Measurements from ENCODE around the gene PPP1R3F. TPM values are rescaled to one million over a fixed set of nuclear protein-coding genes. Genes with fewer than 3 reads are reported as not detected.

The PPP1R3F gene
- total RNA-seq, 1 experiment from 2014 or later = 1.6 TPM

- DNase-seq (ENCODE audit: low read depth, low spot score) = no peak
- no peaks in the 10 kb centered on the region for H3K79me2 ChIP-seq (ENCODE audit: insufficient read depth, low read length)
- RAD21 ChIA-PET (ENCODE audit: low non-redundant PET in 1 of 2, low total read pairs in 2 of 2, uncharacterized antibody in 2 of 2, unreplicated experiment in 2 of 2) = no interaction called here
- H3K4me2 ChIP-seq (ENCODE audit: low read length) = no peak overlapping the region
- H4K20me1 ChIP-seq (ENCODE audit: insufficient read depth) = no peaks in the 10 kb centered on the region
- CTCF ChIA-PET = no interaction called here
- no peak overlapping the region for H3K9ac ChIP-seq (ENCODE audit: low read length)
- TF ChIP-seq EGR1 (IDR thresholded peaks at IDR 0.05; ENCODE audit: low read depth) = no peak
- no peak for TF ChIP-seq TCF7L2 (IDR thresholded peaks at IDR 0.05; ENCODE audit: borderline replicate concordance, extremely low read depth, insufficient read depth, insufficient read length)
- TF ChIP-seq ZBTB33 (IDR thresholded peaks at IDR 0.05; ENCODE audit: extremely low read depth, insufficient replicate concordance, low read length) = no peak
- no peak for TF ChIP-seq POLR2A (IDR thresholded peaks at IDR 0.05; ENCODE audit: borderline replicate concordance, extremely low read depth, insufficient read depth, insufficient read length)
- no peak for TF ChIP-seq CEBPB (IDR thresholded peaks at IDR 0.05; ENCODE audit: low read depth)
- no peak for TF ChIP-seq JUND (IDR thresholded peaks at IDR 0.05)
- TF ChIP-seq ZFX (IDR thresholded peaks at IDR 0.05) = no peak
- TF ChIP-seq EZH2phosphoT487 (IDR thresholded peaks at IDR 0.05; ENCODE audit: borderline replicate concordance) = no peak
- TF ChIP-seq REST (IDR thresholded peaks at IDR 0.05; ENCODE audit: low read depth) = no peak
- TF ChIP-seq ELF1 (IDR thresholded peaks at IDR 0.05; ENCODE audit: borderline replicate concordance, low read depth) = no peak
- no peak for TF ChIP-seq MAX (IDR thresholded peaks at IDR 0.05)
- TF ChIP-seq YY1 (IDR thresholded peaks at IDR 0.05; ENCODE audit: extremely low read depth, insufficient replicate concordance, low read depth, low read length) = no peak
- no peak for TF ChIP-seq FOSL1 (IDR thresholded peaks at IDR 0.05; ENCODE audit: low read depth)
- H3K9me3 ChIP-seq (ENCODE audit: control insufficient read depth in 1 of 2, insufficient read depth in 1 of 2, low read depth in 1 of 2, low read length in 2 of 2) = no peaks in the 10 kb centered on the region
- peaks cover 0 to 4% of the 10 kb centered on the region in 2 experiments; a peak in 1 of 4 replicates for H3K4me1 ChIP-seq (ENCODE audit: control insufficient read depth in 1 of 2, insufficient read depth in 2 of 2, low read length in 2 of 2)
- intact Hi-C loops (cut with micrococcal nuclease) = no loop called here
- H3K9me2 ChIP-seq (ENCODE audit: insufficient read depth) = no peaks in the 10 kb centered on the region
- no peaks in the 10 kb centered on the region for H3K36me3 ChIP-seq (ENCODE audit: control insufficient read depth in 1 of 2, insufficient read depth in 2 of 2, low read length in 2 of 2)
- no peak overlapping the region for H3K27ac ChIP-seq (ENCODE audit: low read depth, low read length)
- no peak overlapping the region for H2AFZ ChIP-seq (ENCODE audit: low read depth, low read length, poor library complexity, severe bottlenecking)
- ATAC-seq = no peak
- no peaks in the 10 kb centered on the region for H3K27me3 ChIP-seq (ENCODE audit: insufficient read depth, low read length)
- H3K4me3 ChIP-seq (replicated peaks in 1 of 2; ENCODE audit: low read depth in 1 of 2, low read length in 2 of 2) = no peak overlapping the region
- no TSS peak for BruUV-seq (replicated peaks)
- POLR2A ChIA-PET = no interaction called here
These were observed 16.5 kb downstream of the PPP1R3F start for GRCh38 chrX:49286136-49286535.

All from HCT116 (cell line).